CD4-positive, alpha-beta memory T cell (primary cell): Measurements from ENCODE around the gene RERE. TPM values are rescaled to one million over a fixed set of nuclear protein-coding genes. Genes with fewer than 3 reads are reported as not detected.
"Not testable (repeated sequence)": the region's sequence is repeated elsewhere in the genome, so short reads cannot be mapped to it uniquely, and the experiment has no call there.

Experiments
- CTCF ChIA-PET: fragments of 350-600 bp; sonication (Branson Sonifier 250); formaldehyde crosslinking; loops from one replicate; lab custom pipeline; 2021; ENCODE audit warnings: inconsistent platforms; ENCODE audit not compliant: partially characterized antibody; lab: Charles Lee
- POLR2A ChIA-PET: fragments of 350-600 bp; sonication (Branson Sonifier 250); formaldehyde crosslinking; loops from one replicate; lab custom pipeline; 2021; ENCODE audit not compliant: partially characterized antibody; lab: Charles Lee
- DNase-seq, 5 donors: peaks; one replicate each; pipeline versions ENCODE4 v3.0.0 to v3.0.0-alpha.2; 2020 to 2022; ENCODE audit warnings: mixed read lengths in 1 of 5
- H3K27ac ChIP-seq: one replicate; pipeline ENCODE4 v1.7.0; 2013; ENCODE audit warnings: low read depth, low read length
- H3K27me3 ChIP-seq: 2 replicates; pipeline ENCODE4 v1.7.0; 2013; ENCODE audit warnings: mild to moderate bottlenecking, low read length, moderate library complexity; ENCODE audit not compliant: insufficient read depth
- H3K36me3 ChIP-seq: 2 replicates; pipeline ENCODE4 v1.7.0; 2013; ENCODE audit warnings: mild to moderate bottlenecking, low read length, moderate library complexity; ENCODE audit not compliant: insufficient read depth
- H3K4me1 ChIP-seq: 2 replicates; pipeline ENCODE4 v1.7.0; 2013; ENCODE audit warnings: mild to moderate bottlenecking, low read length, moderate library complexity; ENCODE audit not compliant: insufficient read depth
- H3K4me3 ChIP-seq, 2 donors: one replicate each; pipeline ENCODE4 v1.7.0; 2013; ENCODE audit warnings: low read length in 2 of 2, mild to moderate bottlenecking in 1 of 2
- H3K9me3 ChIP-seq, 2 donors: one replicate each; pipeline ENCODE4 v1.7.0; 2013; ENCODE audit warnings: low read length in 2 of 2, control low read depth in 1 of 2; ENCODE audit not compliant: control insufficient read depth in 1 of 2
- H3K27ac Mint-ChIP-seq, 7 donors: one replicate each; pipeline ENCODE4 v1.8.0; 2020 to 2021; ENCODE audit warnings: mixed read lengths in 7 of 7, mild to moderate bottlenecking in 6 of 7, inconsistent platforms in 3 of 7, moderate library complexity in 3 of 7
- H3K27me3 Mint-ChIP-seq, 2 donors: one replicate each; pipeline ENCODE4 v1.8.0; 2020 to 2021; ENCODE audit warnings: mixed read lengths in 2 of 2
- H3K36me3 Mint-ChIP-seq, 2 donors: one replicate each; pipeline ENCODE4 v1.8.0; 2020 to 2021; ENCODE audit warnings: mixed read lengths in 2 of 2, inconsistent platforms in 1 of 2, mild to moderate bottlenecking in 1 of 2
- H3K4me1 Mint-ChIP-seq, 4 donors: one replicate each; pipeline ENCODE4 v1.8.0; 2020 to 2021; ENCODE audit warnings: mixed read lengths in 4 of 4, mild to moderate bottlenecking in 1 of 4
- H3K4me3 Mint-ChIP-seq, 8 donors: one replicate each; pipeline ENCODE4 v1.8.0; 2020 to 2021; ENCODE audit warnings: mixed read lengths in 8 of 8, mild to moderate bottlenecking in 7 of 8, moderate library complexity in 6 of 8, inconsistent platforms in 3 of 8
- H3K9me3 Mint-ChIP-seq, 8 donors: one replicate each; pipeline ENCODE4 v1.8.0; 2020 to 2021; ENCODE audit warnings: mixed read lengths in 8 of 8, mild to moderate bottlenecking in 5 of 8, inconsistent platforms in 3 of 8, moderate library complexity in 1 of 8
- intact Hi-C: fragments of 100-400 bp; cut with micrococcal nuclease; formaldehyde crosslinking; loops from one replicate; pipeline ENCODE4 v1.15.1; 2023
- polyA plus RNA-seq, 2 donors: library from polyadenylated mRNA; unstranded; fragments of 300-500 nt; fragmentation: Illumina TruSeq; gene quantifications; one replicate each; pipeline ENCODE4 v1.2.3, GENCODE V29; 2021
- total RNA-seq, 2 experiments: library from RNA; stranded (reverse); gene quantifications; one replicate each; pipeline ENCODE4 v1.2.3, GENCODE V29; 2021

RERE gene
- total and polyA plus RNA-seq, 4 experiments from 2014 or later, result 0.38 to 117 (median 60.3) TPM

GRCh38 chr1:8512504-8512903 is 304.9 kb downstream of the RERE start:
- ChIA-PET CTCF (no interaction called here), POLR2A (interaction anchor here (1.1 kb wide), 1 partner anchor 13 kb away, joined by 3 read pairs; no protein-coding TSS in a partner anchor)
- H3K27me3 ChIP-seq, result no peaks in the 10 kb centered on the region
- H3K9me3 ChIP-seq, result no peaks in the 10 kb centered on the region
- H3K4me3 Mint-ChIP-seq, result peak overlapping the region in 5 of 8 donors; percentile 4 to 64 (median 24)
- peak overlapping the region in 5 of 7 donors; percentile 42 to 78 (median 62) for H3K27ac Mint-ChIP-seq
- peaks cover 39% of the 10 kb centered on the region for H3K4me1 ChIP-seq
- intact Hi-C loops, result no loop called here
- H3K9me3 Mint-ChIP-seq, result no peaks in the 10 kb centered on the region
- peaks cover 32 to 64% (median 48%) of the 10 kb centered on the region in 4 donors for H3K4me1 Mint-ChIP-seq
- H3K4me3 ChIP-seq, result no peak overlapping the region
- peaks cover 0 to under 1% of the 10 kb centered on the region in 2 donors for H3K36me3 Mint-ChIP-seq
- H3K27ac ChIP-seq, result no peak overlapping the region
- DNase-seq, result no peak
- H3K27me3 Mint-ChIP-seq, result no peaks in the 10 kb centered on the region
- H3K36me3 ChIP-seq, result peaks cover 4% of the 10 kb centered on the region

- intact Hi-C loops, result loop anchor here (2.0 kb wide), 1 partner anchor 15 kb away; no protein-coding TSS in a partner anchor
- Mint-ChIP-seq H3K4me1 (peaks cover 25 to 58% (median 39%) of the 10 kb centered on the region in 4 donors), H3K36me3 (peaks cover 8 to 10% of the 10 kb centered on the region in 2 donors), H3K27ac (peak overlapping the region; percentile 71 to 90 (median 88)), H3K9me3 (no peaks in the 10 kb centered on the region), H3K4me3 (peak overlapping the region; percentile 70 to 84 (median 73)), H3K27me3 (no peaks in the 10 kb centered on the region)
- no peak overlapping the region for H3K4me3 ChIP-seq
- peak; percentile 26 to 70 (median 51) for DNase-seq
- peaks cover 27% of the 10 kb centered on the region for H3K4me1 ChIP-seq
- peak overlapping the region; percentile 46 for H3K27ac ChIP-seq
- H3K36me3 ChIP-seq, result peaks cover 4% of the 10 kb centered on the region
- no peaks in the 10 kb centered on the region for H3K9me3 ChIP-seq
- no peaks in the 10 kb centered on the region for H3K27me3 ChIP-seq
- CTCF ChIA-PET, result interaction anchor here (0.5 to 1.8 kb wide), 6 partner anchors 12 to 365 kb away, joined by 3 to 5 read pairs (median 3); no protein-coding TSS in a partner anchor
- POLR2A ChIA-PET, result interaction anchor here (1.0 to 2.4 kb wide), 4 partner anchors 11 to 37 kb away, joined by 3 to 9 read pairs (median 5); no protein-coding TSS in a partner anchor
These were observed 307.2 kb downstream of the RERE start for GRCh38 chr1:8510041-8510823.

GRCh38 chr1:8509579-8509978 is 307.9 kb downstream of the RERE start:
- Mint-ChIP-seq H3K27me3 (no peaks in the 10 kb centered on the region), H3K4me3 (peak overlapping the region in 7 of 8 donors; percentile 70 to 84 (median 73)), H3K9me3 (no peaks in the 10 kb centered on the region), H3K4me1 (peaks cover 25 to 58% (median 37%) of the 10 kb centered on the region in 4 donors), H3K27ac (peak overlapping the region in 6 of 7 donors; percentile 71 to 90 (median 88)), H3K36me3 (peaks cover 13 to 16% of the 10 kb centered on the region in 2 donors)
- intact Hi-C loops, result no loop called here
- Histone ChIP-seq H3K27ac (peak overlapping the region; percentile 46), H3K4me1 (peaks cover 27% of the 10 kb centered on the region), H3K27me3 (no peaks in the 10 kb centered on the region), H3K9me3 (no peaks in the 10 kb centered on the region), H3K4me3 (no peak overlapping the region), H3K36me3 (peaks cover 4% of the 10 kb centered on the region)
- POLR2A ChIA-PET, result interaction anchor here (1.1 to 2.4 kb wide), 2 partner anchors 14 to 36 kb away, joined by 3 to 9 read pairs; no protein-coding TSS in a partner anchor
- no peak for DNase-seq
- CTCF ChIA-PET, result interaction anchor here (1.1 kb wide), 1 partner anchor 52 kb away, joined by 3 read pairs; no protein-coding TSS in a partner anchor

- DNase-seq, result no peak
- ChIA-PET CTCF (no interaction called here), POLR2A (no interaction called here)
- Histone ChIP-seq H3K27me3 (no peaks in the 10 kb centered on the region), H3K36me3 (peaks cover 4% of the 10 kb centered on the region), H3K27ac (no peak overlapping the region), H3K9me3 (no peaks in the 10 kb centered on the region), H3K4me3 (no peak overlapping the region), H3K4me1 (peaks cover 19% of the 10 kb centered on the region)
- intact Hi-C loops, result no loop called here
- Mint-ChIP-seq H3K36me3 (peaks cover 16 to 17% of the 10 kb centered on the region in 2 donors), H3K4me3 (no peak overlapping the region), H3K9me3 (no peaks in the 10 kb centered on the region), H3K4me1 (peaks cover 18 to 41% (median 29%) of the 10 kb centered on the region in 4 donors), H3K27ac (peak overlapping the region in 1 of 7 donors; percentile 43), H3K27me3 (no peaks in the 10 kb centered on the region)
These were observed 310.3 kb downstream of the RERE start for GRCh38 chr1:8506995-8507615.

GRCh38 chr1:8506456-8506855 is 311.0 kb downstream of the RERE start:
- Mint-ChIP-seq H3K36me3 (peaks cover 16 to 17% of the 10 kb centered on the region in 2 donors), H3K27me3 (no peaks in the 10 kb centered on the region), H3K4me3 (no peak overlapping the region), H3K9me3 (no peaks in the 10 kb centered on the region), H3K4me1 (peaks cover 16 to 37% (median 27%) of the 10 kb centered on the region in 4 donors), H3K27ac (no peak overlapping the region)
- H3K36me3 ChIP-seq, result peaks cover 4% of the 10 kb centered on the region
- no peak overlapping the region for H3K27ac ChIP-seq
- no peaks in the 10 kb centered on the region for H3K27me3 ChIP-seq
- H3K4me3 ChIP-seq, result no peak overlapping the region
- DNase-seq, result no peak
- ChIA-PET CTCF (no interaction called here), POLR2A (no interaction called here)
- H3K4me1 ChIP-seq, result peaks cover 19% of the 10 kb centered on the region
- H3K9me3 ChIP-seq, result no peaks in the 10 kb centered on the region
- intact Hi-C loops, result no loop called here

GRCh38 chr1:8503842-8504241 is 313.6 kb downstream of the RERE start:
- no peak overlapping the region for H3K27ac ChIP-seq
- no peak overlapping the region for H3K4me3 ChIP-seq
- no peaks in the 10 kb centered on the region for H3K4me1 ChIP-seq
- ChIA-PET CTCF (no interaction called here), POLR2A (interaction anchor here (0.6 kb wide), 1 partner anchor 9 kb away, joined by 3 read pairs; no protein-coding TSS in a partner anchor)
- H3K27me3 Mint-ChIP-seq, result no peaks in the 10 kb centered on the region
- no peak overlapping the region for H3K4me3 Mint-ChIP-seq
- peaks cover 0 to 2% (median 0%) of the 10 kb centered on the region in 8 donors for H3K9me3 Mint-ChIP-seq
- peaks cover 4% of the 10 kb centered on the region for H3K36me3 ChIP-seq
- H3K27ac Mint-ChIP-seq, result peak overlapping the region in 1 of 7 donors; percentile 59
- H3K36me3 Mint-ChIP-seq, result peaks cover 17 to 19% of the 10 kb centered on the region in 2 donors
- no peaks in the 10 kb centered on the region for H3K9me3 ChIP-seq
- intact Hi-C loops, result no loop called here
- H3K27me3 ChIP-seq, result no peaks in the 10 kb centered on the region
- H3K4me1 Mint-ChIP-seq, result peaks cover 0 to 14% (median 6%) of the 10 kb centered on the region in 4 donors
- no peak for DNase-seq

- H3K4me3 Mint-ChIP-seq, H3K9me3 ChIP-seq, intact Hi-C loops, H3K4me1 ChIP-seq, H3K9me3 Mint-ChIP-seq, DNase-seq, POLR2A ChIA-PET, H3K27me3 Mint-ChIP-seq, CTCF ChIA-PET, H3K4me1 Mint-ChIP-seq, H3K36me3 ChIP-seq, H3K27me3 ChIP-seq, H3K27ac ChIP-seq, H3K4me3 ChIP-seq: not testable (repeated sequence)
- Mint-ChIP-seq H3K36me3 (peaks cover 17 to 19% of the 10 kb centered on the region in 2 donors), H3K27ac (peak overlapping the region in 1 of 7 donors; percentile 42)
These were observed 314.5 kb downstream of the RERE start for GRCh38 chr1:8502949-8503348.
